Ovary (tissue), 9 donors: ENCODE results near the gene ANXA6. TPM values are rescaled to one million over a fixed set of nuclear protein-coding genes. Genes with fewer than 3 reads are reported as not detected.

Experiments used
- DNase-seq, 5 donors: peaks; one replicate each; pipeline ENCODE4 v3.0.0-alpha.2; 2019 to 2020
- H3K27ac ChIP-seq, 2 donors: fragments of 200-600 bp; one replicate each; pipeline versions ENCODE4 v1.5.1 to v1.8.0; 2019 to 2022
- H3K27me3 ChIP-seq: fragments of 200-600 bp; one replicate; pipeline ENCODE4 v1.8.0; 2022
- H3K36me3 ChIP-seq: fragments of 200-600 bp; sonication (generic); one replicate; pipeline ENCODE4 v1.5.1; 2019
- H3K4me1 ChIP-seq: one replicate; pipeline ENCODE4 v1.8.1; 2013; ENCODE audit warnings: mild to moderate bottlenecking, moderate library complexity; ENCODE audit not compliant: insufficient read depth
- H3K4me3 ChIP-seq: fragments of 200-600 bp; sonication (generic); one replicate; pipeline ENCODE4 v1.5.1; 2017
- H3K9me3 ChIP-seq, 2 donors: fragments of 200-600 bp in 1 of 2; sonication (generic) in 1 of 2; one replicate each; pipeline versions ENCODE4 v1.5.1 to v1.8.1; 2013 to 2019; ENCODE audit warnings: mild to moderate bottlenecking in 1 of 2, moderate library complexity in 1 of 2
- CTCF ChIP-seq, 3 donors: fragments of 450-650 bp in 2 of 3; fragments of 200-600 bp in 1 of 3; IDR thresholded peaks; one replicate each; pipeline versions ENCODE4 v1.5.1 to v1.8.0; 2016 to 2022; ENCODE audit warnings: antibody characterized with exemption in 3 of 3, mild to moderate bottlenecking in 1 of 3
- EP300 ChIP-seq: sonication (generic); formaldehyde crosslinking; IDR thresholded peaks from one replicate; pipeline ENCODE4 v1.6.1; 2017; ENCODE audit warnings: antibody characterized with exemption
- POLR2A ChIP-seq: fragments of 450-650 bp; IDR thresholded peaks from one replicate; pipeline ENCODE4 v1.6.1; 2017; ENCODE audit warnings: antibody characterized with exemption, mild to moderate bottlenecking, moderate library complexity
- WGBS, 3 donors: extraction: QIAGEN DNeasy Blood & Tissue Kit in 1 of 3; methylation state at CpG; one replicate each; pipeline versions ENCODE4 v1.1.5 to v1.1.7; 2013 to 2017; 5-methylcytosine and 5-hydroxymethylcytosine counted together
- intact Hi-C, 4 donors: fragments of 100-400 bp; cut with DNase I; formaldehyde crosslinking; loops; one replicate each; pipeline versions ENCODE4 v1.11.0 to v1.15.1; 2022 to 2023
- polyA plus RNA-seq, 2 donors: library from polyadenylated mRNA; stranded (reverse); fragments of 200-250 nt in 1 of 2; fragments of 350-450 nt in 1 of 2; fragmentation: Illumina TruSeq in 1 of 2; extraction: RNeasy Lipid Tissue Mini Kit (QIAGEN cat#74804) in 1 of 2; gene quantifications; one replicate each; pipeline ENCODE4 v1.2.3, GENCODE V29; 2013 to 2014
- total RNA-seq, 7 donors: library from RNA; depleted of rRNA in 2 of 7; stranded (reverse); fragments of >200 nt in 2 of 7; fragmentation: NEBNext Ultra II Directional in 3 of 7; extraction: Animal tissue kit (Norgen Biotek cat#: 25700) in 3 of 7; gene quantifications; one replicate each; pipeline versions ENCODE4 v1.1.0 to v1.2.4, GENCODE V29; 2016 to 2023
- donor health status: DM: no; HTN: no; CAD: no; lungs with moderate emphysema.
- donor health status: DM: no; HTN: no; CAD: no.
- donor health status: Bipolar disorder and iron deficiency.
- donor health status: DM: yes; HTN: yes; CAD: no.
- donor health status: DM: no; HTN: no; CAD: no.
- donor health status: DM: yes; HTN: yes; CAD: no.

ANXA6 gene
- total and polyA plus RNA-seq, 9 donors, result 117 to 541 (median 225) TPM

GRCh38 chr5:151108566-151108965 is 49.0 kb downstream of the ANXA6 start:
- no peak overlapping the region for H3K4me3 ChIP-seq
- TF ChIP-seq CTCF (IDR thresholded peaks at IDR 0.05), result no peak
- TF ChIP-seq POLR2A, result no peak
- TF ChIP-seq EP300, result no peak
- peaks cover 18% of the 10 kb centered on the region for H3K4me1 ChIP-seq
- H3K27me3 ChIP-seq, result no peaks in the 10 kb centered on the region
- no peak for DNase-seq
- no peaks in the 10 kb centered on the region for H3K9me3 ChIP-seq
- no peaks in the 10 kb centered on the region for H3K36me3 ChIP-seq
- no peak overlapping the region for H3K27ac ChIP-seq
- intact Hi-C loops, result loop anchor here in 3 of 4 donors (5.0 to 10.0 kb wide), 3 partner anchors 36 to 104 kb away; no protein-coding TSS in a partner anchor
- 56 to 70% (median 57%) methylated on average over 8 of the region's 8 CpGs for WGBS, 3 donors

GRCh38 chr5:151107738-151108520 is 49.6 kb downstream of the ANXA6 start:
- Histone ChIP-seq H3K4me3 (no peak overlapping the region), H3K36me3 (no peaks in the 10 kb centered on the region), H3K9me3 (no peaks in the 10 kb centered on the region), H3K27me3 (no peaks in the 10 kb centered on the region), H3K4me1 (peaks cover 18% of the 10 kb centered on the region), H3K27ac (no peak overlapping the region)
- intact Hi-C loops, result loop anchor here in 3 of 4 donors (2.0 to 10.0 kb wide), 4 partner anchors 36 to 103 kb away; no protein-coding TSS in a partner anchor
- TF ChIP-seq EP300 (no peak), POLR2A (no peak), CTCF (IDR thresholded peaks at IDR 0.05) (no peak)
- WGBS, 3 donors, result 69 to 73% (median 72%) methylated on average over 11 of the region's 11 CpGs
- no peak for DNase-seq

- 90 to 92% (median 90%) methylated on average over 7 of the region's 7 CpGs for WGBS, 3 donors
- H3K9me3 ChIP-seq, result no peaks in the 10 kb centered on the region
- intact Hi-C loops, result loop anchor here in 3 of 4 donors (2.0 to 10.0 kb wide), 4 partner anchors 35 to 102 kb away; no protein-coding TSS in a partner anchor
- H3K4me3 ChIP-seq, result no peak overlapping the region
- TF ChIP-seq EP300 (no peak), POLR2A (no peak), CTCF (IDR thresholded peaks at IDR 0.05) (no peak)
- peaks cover 18% of the 10 kb centered on the region for H3K4me1 ChIP-seq
- DNase-seq, result no peak
- no peaks in the 10 kb centered on the region for H3K27me3 ChIP-seq
- H3K36me3 ChIP-seq, result no peaks in the 10 kb centered on the region
- H3K27ac ChIP-seq, result no peak overlapping the region
These were observed 50.5 kb downstream of the ANXA6 start for GRCh38 chr5:151107084-151107483.

GRCh38 chr5:151106509-151106908 is 51.1 kb downstream of the ANXA6 start:
- 89 to 96% (median 91%) methylated on average over 2 of the region's 2 CpGs for WGBS, 3 donors
- intact Hi-C loops, result loop anchor here in 3 of 4 donors (2.0 to 10.0 kb wide), 4 partner anchors 34 to 102 kb away; no protein-coding TSS in a partner anchor
- Histone ChIP-seq H3K9me3 (no peaks in the 10 kb centered on the region), H3K27me3 (no peaks in the 10 kb centered on the region), H3K27ac (no peak overlapping the region), H3K36me3 (no peaks in the 10 kb centered on the region), H3K4me3 (no peak overlapping the region), H3K4me1 (peaks cover 18% of the 10 kb centered on the region)
- no peak for TF ChIP-seq CTCF (IDR thresholded peaks at IDR 0.05)
- TF ChIP-seq POLR2A, result no peak
- TF ChIP-seq EP300, result no peak
- no peak for DNase-seq
